ENCODE measurements around the gene ATG5.

GRCh38 chr6:106199331-106199730 is 126.2 kb downstream of the ATG5 start:
- no peak for TF ChIP-seq CTCF (conservative IDR thresholded peaks at IDR 0.05; ENCODE audit: low read length)
- no peak for TF ChIP-seq EZH2phosphoT487 (IDR thresholded peaks at IDR 0.05; ENCODE audit: borderline replicate concordance)

All from Loucy (cell line).